ENCODE data around the gene NXPE4.

- TF ChIP-seq BHLHE40 (IDR thresholded peaks at IDR 0.05; ENCODE audit: borderline replicate concordance): no peak
- TF ChIP-seq ZNF384 (IDR thresholded peaks at IDR 0.05): no peak
- TF ChIP-seq CTBP1 (IDR thresholded peaks at IDR 0.05; ENCODE audit: borderline replicate concordance): no peak
- TF ChIP-seq ARNT (IDR thresholded peaks at IDR 0.05): no peak
- TF ChIP-seq, protein P1, sequence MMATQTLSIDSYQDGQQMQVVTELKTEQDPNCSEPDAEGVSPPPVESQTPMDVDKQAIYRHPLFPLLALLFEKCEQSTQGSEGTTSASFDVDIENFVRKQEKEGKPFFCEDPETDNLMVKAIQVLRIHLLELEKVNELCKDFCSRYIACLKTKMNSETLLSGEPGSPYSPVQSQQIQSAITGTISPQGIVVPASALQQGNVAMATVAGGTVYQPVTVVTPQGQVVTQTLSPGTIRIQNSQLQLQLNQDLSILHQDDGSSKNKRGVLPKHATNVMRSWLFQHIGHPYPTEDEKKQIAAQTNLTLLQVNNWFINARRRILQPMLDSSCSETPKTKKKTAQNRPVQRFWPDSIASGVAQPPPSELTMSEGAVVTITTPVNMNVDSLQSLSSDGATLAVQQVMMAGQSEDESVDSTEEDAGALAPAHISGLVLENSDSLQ (IDR thresholded peaks at IDR 0.05): no peak
- TF ChIP-seq FOXK2 (IDR thresholded peaks at IDR 0.05): no peak
- no peak for TF ChIP-seq L3MBTL2 (conservative IDR thresholded peaks at IDR 0.05)
- TF ChIP-seq FOXA1 (IDR thresholded peaks at IDR 0.05): no peak
Measured at GRCh38 chr11:114566276-114566675, 29.3 kb downstream of the NXPE4 start.

All from HEK293T (cell line).